PC-9 (cell line): Measurements from ENCODE around the gene GABRE. TPM values are rescaled to one million over a fixed set of nuclear protein-coding genes. Genes with fewer than 3 reads are reported as not detected.

Source experiments
- BruUV-seq: library from RNA; stranded (reverse); fragments of 400-500 nt; replicated peaks from 2 replicates; lab custom pipeline; 2021; lab: Mats Ljungman, UMichigan
- CTCF ChIA-PET: fragments of 300-600 bp; sonication (Branson Sonifier 250); formaldehyde crosslinking; loops from one replicate; lab custom pipeline; 2022; ENCODE audit warnings: antibody characterized with exemption; lab: Charles Lee
- POLR2A ChIA-PET: fragments of 300-600 bp; sonication (Branson Sonifier 250); formaldehyde crosslinking; loops from one replicate; lab custom pipeline; 2022; ENCODE audit warnings: antibody characterized with exemption; ENCODE audit not compliant: unreplicated experiment; lab: Charles Lee
- DNase-seq, 2 experiments: peaks; one replicate each; pipeline versions ENCODE4 v3.0.0 to v3.0.0-alpha.2; 2015 to 2022; ENCODE audit warnings: mixed read lengths in 1 of 2
- H2AFZ ChIP-seq: fragments of 200-600 bp; sonication (generic); 2 replicates; pipeline ENCODE4 v1.8.1; 2017; ENCODE audit warnings: antibody characterized with exemption
- H3F3A ChIP-seq: fragments of 200-600 bp; sonication (generic); 2 replicates; pipeline ENCODE4 v1.8.1; 2017; ENCODE audit warnings: antibody characterized with exemption, mild to moderate bottlenecking, low read depth; ENCODE audit not compliant: insufficient read depth
- H3K27ac ChIP-seq: fragments of 200-600 bp; sonication (generic); 2 replicates; pipeline ENCODE4 v1.6.1; 2016; ENCODE audit warnings: mixed run types
- H3K27me3 ChIP-seq: fragments of 200-600 bp; sonication (generic); 2 replicates; pipeline ENCODE4 v1.6.1; 2016; ENCODE audit warnings: low read depth, mixed run types; ENCODE audit not compliant: insufficient read depth
- H3K36me3 ChIP-seq: fragments of 200-600 bp; sonication (generic); 2 replicates; pipeline ENCODE4 v1.6.1; 2016; ENCODE audit warnings: low read depth, mixed run types
- H3K4me1 ChIP-seq: fragments of 200-600 bp; sonication (generic); replicated peaks from 2 replicates; pipeline ENCODE4 v1.6.1; 2016; ENCODE audit warnings: mixed run types; ENCODE audit not compliant: insufficient read depth
- H3K4me2 ChIP-seq: fragments of 200-600 bp; sonication (generic); 2 replicates; pipeline ENCODE4 v1.6.1; 2017; ENCODE audit warnings: mixed run types
- H3K4me3 ChIP-seq: fragments of 200-600 bp; sonication (generic); 2 replicates; pipeline ENCODE4 v1.6.1; 2016; ENCODE audit warnings: mixed run types
- H3K79me2 ChIP-seq: fragments of 200-600 bp; sonication (generic); 2 replicates; pipeline ENCODE4 v1.6.1; 2017; ENCODE audit warnings: low read depth, mixed run types
- H3K9me2 ChIP-seq: fragments of 200-600 bp; sonication (generic); 2 replicates; pipeline ENCODE4 v1.8.1; 2017; ENCODE audit warnings: mild to moderate bottlenecking; ENCODE audit not compliant: insufficient read depth
- H3K9me3 ChIP-seq: fragments of 200-600 bp; sonication (generic); 2 replicates; pipeline ENCODE4 v1.8.1; 2016; ENCODE audit warnings: low read depth; ENCODE audit not compliant: insufficient read depth
- H4K20me1 ChIP-seq: fragments of 200-600 bp; sonication (generic); 2 replicates; pipeline ENCODE4 v1.8.1; 2017; ENCODE audit not compliant: insufficient read depth
- CTCF ChIP-seq: fragments of 200-600 bp; sonication (generic); conservative IDR thresholded peaks from 2 replicates; pipeline ENCODE4 v1.6.1; 2017; ENCODE audit warnings: mixed run types, antibody characterized with exemption, mild to moderate bottlenecking, moderate library complexity
- EZH2 ChIP-seq: fragments of 200-600 bp; sonication (generic); IDR thresholded peaks from 2 replicates; pipeline ENCODE4 v1.8.0; 2017; ENCODE audit warnings: antibody characterized with exemption, low read depth
- intact Hi-C: fragments of 100-400 bp; cut with micrococcal nuclease; formaldehyde crosslinking; loops from one replicate; pipeline ENCODE4 v1.10.0; 2022; ENCODE audit not compliant: unreplicated experiment
- total RNA-seq: library from RNA; stranded (reverse); gene quantifications from 2 replicates; pipeline ENCODE4 v1.2.3, GENCODE V29; 2021

GABRE gene
- total RNA-seq, 1 experiment from 2014 or later = 24.5 TPM

GRCh38 chrX:151921292-151921691, 53.2 kb downstream of the GABRE start:
- no TSS peak for BruUV-seq
- Histone ChIP-seq H3K27ac (no peak overlapping the region), H3K9me2 (no peaks in the 10 kb centered on the region), H3K27me3 (no peaks in the 10 kb centered on the region), H4K20me1 (peaks cover 18% of the 10 kb centered on the region; the same call in 1 of the 2 replicates), H3K9me3 (no peaks in the 10 kb centered on the region), H3K79me2 (peaks cover 32% of the 10 kb centered on the region), H3K4me2 (peak overlapping the region; percentile 84), H3K4me1 (no peaks in the 10 kb centered on the region), H3K36me3 (0 out of 2 replicates have a peak, but pooled peaks cover 5% of the 10 kb centered on the region), H3K4me3 (no peak overlapping the region; the same call in 1 of the 2 replicates), H3F3A (peaks cover 21% of the 10 kb centered on the region), H2AFZ (no peak overlapping the region)
- CTCF ChIA-PET = no interaction called here
- POLR2A ChIA-PET = no interaction called here
- DNase-seq = no peak
- TF ChIP-seq EZH2 = no peak
- no peak for TF ChIP-seq CTCF
- intact Hi-C loops = no loop called here

- no peak overlapping the region for H2AFZ ChIP-seq
- H3K27me3 ChIP-seq = no peaks in the 10 kb centered on the region
- H4K20me1 ChIP-seq = peaks cover 18% of the 10 kb centered on the region; the same call in 1 of the 2 replicates
- no peak overlapping the region; the same call in 1 of the 2 replicates for H3K27ac ChIP-seq
- no TSS peak for BruUV-seq
- H3K4me3 ChIP-seq = peak overlapping the region; percentile 70; the same call in 1 of the 2 replicates
- no peaks in the 10 kb centered on the region for H3K9me3 ChIP-seq
- H3K79me2 ChIP-seq = peaks cover 32% of the 10 kb centered on the region
- H3K9me2 ChIP-seq = no peaks in the 10 kb centered on the region
- intact Hi-C loops = no loop called here
- TF ChIP-seq EZH2 (no peak), CTCF (no peak)
- peak overlapping the region; percentile 84 for H3K4me2 ChIP-seq
- CTCF ChIA-PET = no interaction called here
- no peaks in the 10 kb centered on the region for H3K4me1 ChIP-seq
- DNase-seq = no peak
- 0 out of 2 replicates have a peak, but pooled peaks cover 5% of the 10 kb centered on the region for H3K36me3 ChIP-seq
- POLR2A ChIA-PET = no interaction called here
- H3F3A ChIP-seq = peaks cover 13% of the 10 kb centered on the region
Measured at GRCh38 chrX:151920530-151920929, 53.9 kb downstream of the GABRE start.

- Histone ChIP-seq H3K79me2 (peaks cover 32% of the 10 kb centered on the region), H3K27ac (peak overlapping the region; percentile 84), H3K27me3 (no peaks in the 10 kb centered on the region), H3K4me2 (peak overlapping the region; percentile 84), H4K20me1 (peaks cover 18% of the 10 kb centered on the region; the same call in 1 of the 2 replicates), H3K36me3 (0 out of 2 replicates have a peak, but pooled peaks cover 5% of the 10 kb centered on the region), H3K9me3 (no peaks in the 10 kb centered on the region), H3K4me1 (no peaks in the 10 kb centered on the region), H2AFZ (no peak overlapping the region), H3K9me2 (no peaks in the 10 kb centered on the region), H3K4me3 (peak overlapping the region; percentile 70), H3F3A (peaks cover 9% of the 10 kb centered on the region)
- no peak for DNase-seq
- no TSS peak for BruUV-seq
- ChIA-PET POLR2A (no interaction called here), CTCF (no interaction called here)
- TF ChIP-seq EZH2 (no peak), CTCF (no peak)
- intact Hi-C loops = no loop called here
Measured at GRCh38 chrX:151920101-151920500, 54.4 kb downstream of the GABRE start.
